HG03103 (cell line): ENCODE measurements around the gene JAZF1.
"Not testable (repeated sequence)": the region's sequence is repeated elsewhere in the genome, so short reads cannot be mapped to it uniquely, and the experiment has no call there.

Experiments used
- ATAC-seq: cut with Tn5 transposase; IDR thresholded peaks from one replicate; pipeline ENCODE4 v1.9.1; 2021; ENCODE audit warnings: low read depth; ENCODE audit not compliant: unreplicated experiment

The JAZF1 gene

DNA sequence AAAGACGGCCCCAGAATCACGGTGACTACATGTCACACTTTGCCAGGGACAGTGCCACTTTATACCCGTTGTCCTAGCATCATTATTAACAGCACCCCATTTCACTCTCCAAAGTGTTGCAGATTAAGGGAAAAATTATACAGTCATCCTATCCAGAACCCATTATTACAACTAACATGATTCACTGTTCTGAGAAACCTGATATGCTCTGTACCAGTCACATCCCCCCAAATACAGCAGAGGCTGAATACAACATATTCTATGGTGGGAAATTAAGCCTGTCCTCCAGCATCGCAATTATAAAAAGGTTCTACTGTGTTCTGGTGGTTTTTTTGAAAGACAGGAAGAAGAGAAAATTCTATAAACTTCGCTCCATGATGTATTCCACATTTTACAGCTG lies 162.1 kb downstream of the JAZF1 start:
- ATAC-seq = no peak

DNA sequence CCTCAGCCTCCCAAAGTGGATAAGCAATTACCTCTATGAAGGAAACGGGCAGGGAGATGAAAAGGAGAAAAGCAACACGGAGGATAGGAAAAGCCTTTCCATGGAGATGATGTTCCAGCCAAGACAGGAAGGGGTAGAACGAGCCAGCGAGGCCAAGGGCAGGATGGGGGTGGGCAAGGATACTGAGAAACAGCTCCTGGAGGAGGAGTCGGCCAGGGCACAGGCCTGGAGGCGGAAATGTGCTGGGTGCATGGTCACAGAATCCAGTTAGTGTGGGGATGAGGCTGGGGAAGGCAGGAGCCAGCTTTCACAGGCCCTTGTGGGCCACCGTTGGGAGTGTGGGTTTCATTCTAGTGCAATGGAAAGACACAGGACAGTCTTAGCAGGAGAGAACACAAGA lies 162.6 kb downstream of the JAZF1 start:
- no peak for ATAC-seq

DNA sequence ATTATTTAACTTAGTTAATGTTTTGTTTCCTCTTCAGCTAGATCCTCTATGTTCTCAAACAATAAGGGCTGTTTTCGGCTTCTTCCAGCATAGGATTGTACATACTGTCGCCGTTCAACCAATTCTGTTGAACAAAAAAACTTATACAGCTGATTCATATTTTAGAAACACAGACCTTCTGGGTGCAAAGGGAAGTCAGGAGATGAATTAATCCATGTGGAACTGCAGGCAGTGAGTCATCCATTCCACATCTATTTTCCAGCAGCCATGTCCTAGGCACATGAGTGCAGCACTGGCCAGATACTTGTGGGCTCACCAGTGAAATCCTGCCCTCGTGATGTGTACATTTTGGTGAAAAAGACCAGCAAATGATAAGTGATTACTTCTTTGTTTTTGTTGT lies 163.2 kb downstream of the JAZF1 start:
- no peak for ATAC-seq

DNA sequence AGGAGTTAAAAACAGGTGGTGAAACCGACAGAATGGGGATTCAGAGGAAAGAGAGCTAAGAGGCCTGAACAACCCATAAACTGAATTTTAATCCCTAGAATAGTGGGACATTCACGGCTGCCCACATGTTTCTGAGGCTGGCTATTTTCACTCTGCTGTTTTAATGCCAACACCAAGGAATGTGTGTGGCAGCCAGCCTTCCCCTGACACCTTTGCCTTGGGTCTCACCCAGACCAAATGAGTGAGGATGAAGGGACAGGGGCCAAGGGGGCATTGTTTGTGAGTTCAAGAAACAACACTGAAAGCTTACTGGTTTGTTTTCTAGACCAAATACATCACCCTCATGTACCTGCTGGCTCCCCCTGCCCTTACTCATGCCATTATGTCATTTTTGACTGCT lies 164.3 kb downstream of the JAZF1 start:
- no peak for ATAC-seq

DNA sequence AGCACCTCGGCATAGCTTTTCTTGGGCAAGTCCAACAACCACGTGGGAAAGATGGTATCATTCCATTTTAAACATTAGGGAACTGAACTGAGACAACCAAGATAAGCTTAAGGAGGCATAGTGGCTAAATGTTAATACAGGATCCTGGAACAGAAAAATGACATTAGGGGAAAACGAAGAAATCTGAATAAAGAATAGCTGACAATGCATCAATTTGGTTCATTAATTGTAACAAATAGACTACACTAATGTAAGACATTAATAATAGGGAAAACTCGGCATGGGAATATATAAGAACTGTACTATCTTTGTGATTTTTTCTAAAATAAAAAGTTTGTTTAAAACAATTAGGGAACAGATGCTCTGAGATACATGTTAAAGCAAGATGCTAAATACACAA lies 165.4 kb downstream of the JAZF1 start:
- ATAC-seq = no peak

DNA sequence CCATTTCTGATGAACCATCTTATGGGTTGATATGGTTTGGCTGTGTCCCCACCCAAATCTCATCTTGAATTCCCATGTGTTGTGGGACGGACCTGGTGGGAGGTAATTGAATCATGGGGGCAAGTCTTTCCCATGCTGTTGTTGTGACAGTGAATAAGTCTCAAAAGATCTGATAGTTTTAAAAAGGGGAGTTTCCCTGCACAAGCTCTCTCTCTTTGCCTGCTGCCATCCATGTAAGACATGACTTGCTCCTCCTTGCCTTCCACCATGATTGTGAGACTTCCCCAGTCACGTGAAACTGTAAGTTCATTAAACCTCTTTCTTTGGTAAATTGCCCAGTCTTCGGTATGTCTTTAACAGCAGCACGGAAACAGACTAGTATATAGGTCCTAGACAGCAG lies 166.3 kb downstream of the JAZF1 start:
- ATAC-seq = not testable (repeated sequence)

DNA sequence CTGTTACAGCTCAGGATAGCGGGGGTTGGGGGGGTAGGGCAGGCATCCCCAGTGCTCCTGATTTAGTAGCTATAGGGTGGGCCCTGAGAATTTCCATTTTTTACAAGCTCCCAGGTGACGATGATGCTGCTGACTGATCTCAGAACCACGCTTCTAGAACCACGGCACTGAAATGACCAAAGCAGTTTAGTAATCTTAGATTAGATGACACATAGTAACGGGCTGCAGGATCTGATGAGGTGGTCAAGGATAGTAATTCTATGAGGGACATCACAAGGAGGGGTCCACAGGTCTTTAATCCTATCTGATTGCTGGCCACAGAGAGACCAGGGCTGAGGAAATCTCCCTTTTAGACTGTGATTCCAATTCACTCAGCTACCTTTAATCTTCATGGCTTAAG lies 167.2 kb downstream of the JAZF1 start:
- no peak for ATAC-seq

DNA sequence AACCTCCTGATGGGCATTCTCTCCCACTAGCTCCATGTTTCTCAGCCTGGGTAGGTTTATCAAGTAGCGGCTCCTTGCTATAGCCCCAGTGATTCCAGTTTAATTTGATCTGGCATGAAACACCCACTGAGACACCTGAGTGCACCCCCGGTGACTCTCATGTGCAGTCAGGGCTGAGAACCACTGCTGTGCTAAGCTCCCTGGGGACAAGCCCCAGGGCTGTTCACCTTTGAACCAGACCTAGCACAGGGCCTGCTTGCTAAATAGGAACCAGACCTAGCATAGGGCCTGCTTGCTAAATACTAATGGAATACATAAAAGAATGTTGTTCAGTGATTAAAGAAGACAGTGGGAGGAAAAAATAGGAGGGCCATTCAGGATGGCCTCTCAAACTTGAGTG lies 167.6 kb downstream of the JAZF1 start:
- ATAC-seq = no peak

DNA sequence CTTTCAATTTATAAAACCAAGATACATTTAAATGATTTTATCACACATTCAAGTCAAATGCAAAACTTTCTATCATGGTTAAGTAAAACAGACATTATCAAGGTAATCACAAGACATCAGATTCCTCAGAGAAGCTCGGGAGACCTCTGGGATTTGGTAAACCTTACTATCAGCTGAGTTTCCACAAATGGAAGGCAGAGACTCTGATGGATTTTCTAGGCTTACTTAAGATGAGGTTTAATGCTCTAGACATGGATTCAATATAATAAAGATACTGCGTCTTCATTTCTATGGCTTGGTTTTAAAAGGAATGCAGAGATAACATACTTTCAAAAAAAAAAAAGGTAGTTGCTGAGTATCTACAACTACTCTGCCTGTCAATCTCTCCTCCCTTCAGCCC lies 171.7 kb downstream of the JAZF1 start:
- ATAC-seq = no peak

DNA sequence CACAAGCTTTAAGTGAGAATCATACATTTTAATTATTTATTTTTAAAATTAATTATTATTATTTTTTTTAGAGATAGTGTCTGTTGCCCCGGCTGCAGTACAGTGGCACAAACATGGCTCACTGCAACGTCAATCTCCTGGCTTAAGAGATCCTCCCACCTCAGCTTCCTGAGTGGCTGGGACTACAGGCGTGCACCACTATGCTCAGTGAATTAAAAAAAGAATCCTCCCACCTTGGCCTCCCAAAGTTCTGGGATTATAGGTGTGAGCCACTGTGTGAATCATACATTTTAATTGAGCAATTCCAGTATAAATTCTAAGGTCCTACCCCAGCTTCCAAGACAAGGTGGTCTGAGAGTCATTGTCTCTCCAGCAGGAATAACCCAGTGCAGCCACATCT lies 172.4 kb downstream of the JAZF1 start:
- no peak for ATAC-seq

DNA sequence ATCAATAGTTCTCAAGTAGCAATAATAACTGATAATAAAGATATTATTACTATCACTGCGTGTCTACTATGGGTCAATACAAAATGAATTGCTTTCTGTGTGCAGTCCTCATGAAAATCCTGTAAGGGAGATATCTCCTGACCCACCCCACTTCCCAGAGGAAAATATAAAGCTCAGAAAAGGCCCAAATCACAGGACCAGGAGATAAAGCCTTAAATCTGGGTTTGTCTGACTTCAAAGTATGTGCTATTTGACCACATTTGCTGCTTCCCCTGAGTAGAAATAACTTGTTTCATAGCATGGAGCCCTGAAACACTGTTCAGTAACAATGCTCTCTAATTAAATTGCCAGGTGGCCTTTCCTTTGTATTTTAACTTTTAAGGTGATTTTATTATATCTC lies 174.1 kb downstream of the JAZF1 start:
- no peak for ATAC-seq

DNA sequence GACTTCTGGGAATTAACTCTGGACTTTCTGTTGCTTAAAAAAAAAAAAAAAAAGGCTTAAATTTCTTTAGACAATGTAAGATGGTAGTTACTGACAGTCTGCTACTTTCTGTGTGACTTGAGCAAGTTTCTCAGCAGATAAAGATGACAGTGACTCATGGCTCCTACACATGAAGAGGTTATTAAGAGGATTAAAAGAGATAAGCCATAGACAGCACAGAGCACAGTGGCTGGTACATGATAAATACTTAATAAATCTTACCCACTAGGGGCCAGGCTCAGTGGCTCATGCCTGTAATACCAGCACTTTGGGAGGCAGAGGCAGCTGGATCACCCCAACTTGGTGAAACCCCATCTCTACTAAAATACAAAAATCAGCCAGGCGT lies 174.8 kb downstream of the JAZF1 start:
- no peak for ATAC-seq

DNA sequence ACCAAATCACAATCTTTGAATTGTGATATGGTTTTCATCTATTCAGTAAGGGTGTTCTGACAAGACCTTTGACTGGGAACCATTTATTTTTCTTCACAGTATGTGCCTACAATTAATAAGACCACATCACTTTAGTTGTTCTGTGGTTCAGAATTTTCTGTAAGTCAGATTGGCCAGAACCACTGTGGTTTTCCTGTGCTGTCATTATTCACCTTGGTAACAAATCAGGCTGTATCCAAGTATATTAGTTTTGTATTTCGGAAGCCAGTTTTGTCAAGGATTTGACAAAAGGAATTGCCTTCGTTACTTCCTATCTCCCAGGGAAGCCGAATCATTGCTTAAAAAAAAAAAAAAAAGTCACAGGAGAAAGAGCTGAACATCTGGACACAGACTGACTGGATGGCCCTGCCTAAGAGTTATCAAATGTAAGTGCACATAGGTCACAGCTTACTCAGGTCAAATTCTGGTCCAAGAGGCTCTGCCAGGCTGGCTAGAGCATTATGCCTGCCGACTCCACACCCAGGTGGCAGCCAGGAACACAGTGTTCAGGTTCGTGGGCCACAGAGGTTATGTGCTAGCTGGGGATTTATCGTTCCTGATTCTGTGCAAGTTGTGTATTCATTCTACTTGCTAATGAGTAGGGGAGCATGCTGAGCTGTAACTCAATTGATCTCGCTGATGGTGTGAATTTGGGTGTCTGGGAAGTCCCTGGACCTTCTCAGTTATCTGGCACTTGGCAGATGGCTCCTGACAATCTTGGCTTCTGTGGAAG lies 175.3 kb downstream of the JAZF1 start:
- no peak for ATAC-seq

DNA sequence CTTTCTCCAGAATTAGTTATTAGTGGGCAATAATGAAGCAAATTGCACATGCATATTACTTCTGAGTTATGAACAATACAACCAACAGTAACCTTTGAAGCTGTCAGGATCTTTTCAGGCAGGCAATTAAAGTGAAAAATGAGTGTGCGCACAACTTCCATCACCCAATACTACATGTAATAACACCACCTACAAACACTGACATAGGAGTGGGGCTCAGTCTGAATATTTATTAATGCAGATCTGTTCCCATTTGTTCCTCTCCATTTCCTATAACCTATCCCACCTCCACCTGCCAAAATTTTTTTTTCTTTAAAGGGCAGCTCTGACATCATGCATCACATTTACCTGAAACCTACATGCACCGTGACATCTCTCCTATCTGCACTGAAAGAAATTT lies 177.2 kb downstream of the JAZF1 start:
- ATAC-seq = no peak

DNA sequence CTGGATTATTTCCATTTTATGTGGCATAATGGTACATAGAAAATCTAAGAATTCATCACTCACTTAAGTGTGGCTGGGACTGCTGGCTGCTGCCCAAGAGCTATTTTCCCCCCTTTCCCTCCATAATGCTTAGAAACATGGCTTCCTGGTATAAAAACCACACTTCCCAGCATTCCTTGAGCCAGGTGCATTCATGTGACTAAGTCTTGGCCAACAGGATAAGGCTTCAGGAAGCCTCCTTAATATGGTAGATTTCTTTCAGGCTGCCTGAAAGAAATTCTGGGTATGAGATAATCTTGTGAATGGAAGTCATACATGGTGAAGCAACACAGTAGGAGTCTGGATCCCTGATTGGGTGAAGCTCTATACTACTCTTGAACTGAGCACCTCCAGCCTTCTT lies 178.0 kb downstream of the JAZF1 start:
- no peak for ATAC-seq

DNA sequence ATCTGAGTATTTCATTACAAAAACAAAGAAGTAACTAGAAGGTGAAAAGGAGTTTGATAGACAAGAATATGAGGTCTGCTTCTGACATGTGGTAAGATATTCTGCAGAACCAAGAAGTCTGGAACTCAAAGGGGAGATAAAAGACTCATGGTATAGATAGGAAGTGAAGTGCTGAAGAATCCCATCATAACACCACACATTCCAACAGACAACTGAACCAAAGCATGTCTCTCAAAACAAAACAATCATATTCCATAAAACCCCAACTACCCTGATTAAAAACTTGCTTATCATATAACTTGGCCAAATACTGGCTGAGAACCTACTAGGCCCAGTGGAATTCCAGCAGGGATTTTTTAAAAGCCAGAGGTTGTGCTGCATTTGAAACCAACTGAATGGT lies 178.7 kb downstream of the JAZF1 start:
- no peak for ATAC-seq

DNA sequence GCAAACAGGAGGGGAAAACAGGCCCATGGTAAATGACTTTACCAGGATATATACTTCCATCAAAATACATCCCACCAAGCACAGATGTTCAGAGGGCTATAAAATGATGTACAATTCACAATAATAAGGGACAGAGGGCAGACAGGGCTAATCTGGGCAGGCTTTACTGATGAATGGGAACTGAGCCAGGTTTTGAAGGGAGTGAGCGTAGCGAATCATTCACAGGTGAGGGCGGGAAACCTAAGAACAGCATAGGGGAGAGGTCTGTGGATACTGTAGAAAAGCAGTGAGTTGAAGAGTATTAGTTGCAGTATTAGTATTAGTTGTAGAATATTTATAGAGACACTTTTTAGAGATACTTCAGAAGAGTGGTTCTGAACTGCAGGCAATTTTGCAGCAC lies 180.8 kb downstream of the JAZF1 start:
- no peak for ATAC-seq

DNA sequence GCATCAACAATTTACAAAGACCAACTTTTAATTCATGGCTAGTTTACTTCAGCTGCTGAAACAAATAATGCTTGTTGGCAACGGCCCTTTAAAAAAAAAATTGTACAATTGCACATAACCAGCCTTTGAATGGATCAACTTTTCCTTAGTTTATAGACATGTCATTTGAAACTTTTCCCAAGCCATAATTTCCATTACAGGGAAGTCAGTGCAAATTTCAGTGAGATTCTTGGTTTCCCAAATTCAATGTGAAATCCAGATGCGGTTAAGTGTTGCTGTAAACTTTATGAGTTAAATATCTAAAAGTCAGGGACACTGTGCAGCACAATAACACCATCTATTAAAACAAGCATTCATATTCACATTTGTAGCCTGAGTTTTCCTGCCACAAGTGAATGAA lies 182.2 kb downstream of the JAZF1 start:
- ATAC-seq = no peak

DNA sequence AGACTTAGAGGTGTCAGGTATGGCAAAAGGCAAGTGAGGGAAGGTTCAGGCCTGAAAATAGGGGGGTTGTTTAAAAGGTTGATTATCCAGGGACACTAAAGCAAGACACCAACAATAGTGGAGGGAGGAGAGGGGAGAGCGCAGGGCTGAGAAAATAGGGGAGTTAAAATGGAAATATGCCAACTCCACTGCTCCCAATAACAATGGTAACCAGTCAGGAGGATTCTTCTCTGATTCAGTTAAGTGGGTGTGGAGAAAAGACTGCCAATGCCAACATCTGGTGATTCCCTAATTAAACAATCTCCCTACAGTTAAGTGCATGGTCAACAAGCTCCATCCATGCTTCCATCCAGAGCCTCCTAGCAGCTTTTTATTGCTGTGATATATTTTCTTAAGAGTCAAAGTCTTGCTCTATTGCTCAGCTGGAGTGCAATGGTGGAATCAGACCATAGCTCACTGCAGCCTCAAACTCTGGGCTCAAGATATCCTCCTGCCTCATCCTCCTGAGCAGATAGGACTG lies 183.3 kb downstream of the JAZF1 start:
- no peak for ATAC-seq

DNA sequence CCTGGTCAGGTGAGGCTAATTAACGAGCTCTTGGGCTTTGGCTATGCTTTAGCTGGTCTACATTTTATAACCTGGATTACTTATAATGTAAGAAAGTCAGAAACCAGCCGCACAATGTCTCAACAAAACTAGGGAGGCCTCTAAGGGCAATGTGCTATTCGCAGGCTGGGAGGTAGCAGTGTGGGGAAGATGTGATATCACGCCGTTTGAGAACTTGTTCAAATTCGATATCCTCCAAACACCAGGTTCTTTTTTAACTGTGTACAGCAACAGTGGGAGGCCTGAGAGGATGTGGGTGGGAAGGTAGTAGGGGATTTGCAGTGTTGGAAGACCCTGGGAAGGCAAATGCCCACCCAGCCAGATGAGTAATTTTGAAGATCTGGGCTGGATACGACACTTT lies 184.5 kb downstream of the JAZF1 start:
- no peak for ATAC-seq

DNA sequence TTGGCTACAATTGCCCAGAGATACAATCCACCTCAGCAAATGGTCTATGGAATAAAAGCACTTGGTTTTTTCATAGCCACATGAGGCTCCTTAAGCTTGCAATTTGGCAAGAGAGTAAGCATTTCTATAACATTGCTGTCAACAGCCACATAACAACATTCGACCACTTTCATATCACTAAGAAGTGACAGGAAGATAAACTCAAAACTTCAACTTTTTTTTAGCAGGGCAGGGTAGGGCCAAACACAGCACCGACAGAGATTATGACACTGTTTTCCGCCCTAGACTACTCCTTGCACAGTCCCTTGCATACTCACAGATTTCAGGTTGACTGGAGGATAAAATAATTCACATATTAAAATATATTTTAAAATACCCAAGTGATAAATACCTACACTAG lies 185.4 kb downstream of the JAZF1 start:
- no peak for ATAC-seq

DNA sequence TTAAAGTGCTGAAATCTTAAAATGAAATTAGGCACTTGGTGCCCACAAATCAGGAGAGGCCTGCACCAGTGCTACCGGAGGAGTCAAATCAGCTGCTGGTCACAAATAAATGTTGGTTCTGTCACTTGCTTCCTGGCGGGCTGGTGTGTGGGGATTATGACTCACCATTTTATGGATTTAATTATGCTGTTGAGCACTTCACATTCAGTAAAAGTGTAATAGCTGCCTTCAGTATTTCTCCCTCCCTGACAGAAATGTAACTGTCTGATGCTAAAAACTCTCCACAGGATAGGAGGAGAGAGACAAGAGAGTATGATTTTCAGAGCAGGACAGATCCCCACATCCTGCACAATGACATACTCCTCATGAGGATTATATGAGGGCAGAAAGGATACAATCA lies 186.0 kb downstream of the JAZF1 start:
- ATAC-seq = no peak
